CD14-positive monocyte (primary cell): ENCODE results near the gene MYO5B. TPM values are rescaled to one million over a fixed set of nuclear protein-coding genes. Genes with fewer than 3 reads are reported as not detected.

Experiments
- DNase-seq, 3 donors: peaks; one replicate each; pipeline ENCODE4 v3.0.0-alpha.2; 2011 to 2022
- H2AFZ ChIP-seq: 2 replicates; pipeline ENCODE4 v1.6.0; 2012; ENCODE audit warnings: mild to moderate bottlenecking, low read depth, low read length, inconsistent platforms; ENCODE audit not compliant: insufficient read depth, poor library complexity, severe bottlenecking
- H3K27ac ChIP-seq, 2 donors: 1 replicate in 1 of 2; 2 replicates in 1 of 2; pipeline ENCODE4 v1.5.1; 2012 to 2013; ENCODE audit warnings: low read length in 2 of 2, control low read depth in 1 of 2, inconsistent platforms in 1 of 2, low read depth in 1 of 2, mild to moderate bottlenecking in 1 of 2
- H3K27me3 ChIP-seq, 2 donors: one replicate each; pipeline versions ENCODE4 v1.6.0 to v1.6.1; 2011 to 2013; ENCODE audit warnings: low read length in 2 of 2; ENCODE audit not compliant: control insufficient read depth in 2 of 2, insufficient read depth in 2 of 2
- H3K36me3 ChIP-seq, 2 donors: replicated peaks in 1 of 2; 1 replicate in 1 of 2; 2 replicates in 1 of 2; pipeline versions ENCODE4 v1.5.1 to v1.6.1; 2012 to 2013; ENCODE audit warnings: low read length in 2 of 2, control low read depth in 1 of 2, inconsistent platforms in 1 of 2, mild to moderate bottlenecking in 1 of 2; ENCODE audit not compliant: insufficient read depth in 2 of 2, control insufficient read depth in 1 of 2
- H3K4me1 ChIP-seq, 2 donors: 1 replicate in 1 of 2; 2 replicates in 1 of 2; pipeline versions ENCODE4 v1.5.1 to v1.6.1; 2012 to 2013; ENCODE audit warnings: low read length in 2 of 2, control low read depth in 1 of 2, inconsistent platforms in 1 of 2, mild to moderate bottlenecking in 1 of 2, moderate library complexity in 1 of 2; ENCODE audit not compliant: insufficient read depth in 2 of 2, control insufficient read depth in 1 of 2
- H3K4me2 ChIP-seq: replicated peaks from 2 replicates; pipeline ENCODE3; 2012; ENCODE audit warnings: low read length, moderate library complexity, mild to moderate bottlenecking; ENCODE audit not compliant: poor library complexity, severe bottlenecking; ENCODE audit errors: extremely low read depth
- H3K4me3 ChIP-seq, 3 experiments: fragments of 200-600 bp in 1 of 3; sonication (generic) in 1 of 3; replicated peaks in 1 of 3; 1 replicate in 2 of 3; 2 replicates in 1 of 3; pipeline ENCODE4 v1.5.1; 2011 to 2013; ENCODE audit warnings: low read length in 3 of 3, mild to moderate bottlenecking in 3 of 3, control low read depth in 2 of 3, low read depth in 2 of 3, inconsistent platforms in 1 of 3, moderate library complexity in 1 of 3
- H3K79me2 ChIP-seq: 2 replicates; pipeline ENCODE4 v1.6.0; 2012; ENCODE audit warnings: mild to moderate bottlenecking, control low read depth, inconsistent platforms, low read length, moderate library complexity; ENCODE audit not compliant: insufficient read depth
- H3K9ac ChIP-seq: 2 replicates; pipeline ENCODE4 v1.6.0; 2017; ENCODE audit warnings: low read length, mild to moderate bottlenecking; ENCODE audit not compliant: insufficient read depth, poor library complexity, severe bottlenecking
- H3K9me3 ChIP-seq, 2 donors: replicated peaks in 1 of 2; 1 replicate in 1 of 2; 2 replicates in 1 of 2; pipeline versions ENCODE4 v1.5.1 to v1.6.1; 2012 to 2013; ENCODE audit warnings: low read length in 2 of 2, control low read depth in 1 of 2; ENCODE audit not compliant: control insufficient read depth in 1 of 2, insufficient read depth in 1 of 2
- H4K20me1 ChIP-seq: 2 replicates; pipeline ENCODE4 v1.6.0; 2012; ENCODE audit warnings: mild to moderate bottlenecking, low read length, control low read depth, moderate library complexity; ENCODE audit not compliant: insufficient read depth
- H3K27ac Mint-ChIP-seq, 7 donors: one replicate each; pipeline ENCODE4 v1.8.0; 2020; ENCODE audit warnings: mild to moderate bottlenecking in 7 of 7, mixed read lengths in 7 of 7, moderate library complexity in 6 of 7, inconsistent platforms in 2 of 7
- H3K27me3 Mint-ChIP-seq, 3 donors: one replicate each; pipeline ENCODE4 v1.8.0; 2021 to 2022; ENCODE audit warnings: low read depth in 3 of 3, mild to moderate bottlenecking in 3 of 3, mixed read lengths in 3 of 3, moderate library complexity in 3 of 3, inconsistent platforms in 1 of 3
- H3K36me3 Mint-ChIP-seq, 2 donors: one replicate each; pipeline ENCODE4 v1.8.0; 2020; ENCODE audit warnings: mixed read lengths in 2 of 2, inconsistent platforms in 1 of 2, mild to moderate bottlenecking in 1 of 2
- H3K4me1 Mint-ChIP-seq: one replicate; pipeline ENCODE4 v1.8.0; 2020; ENCODE audit warnings: mild to moderate bottlenecking, mixed read lengths
- H3K4me3 Mint-ChIP-seq, 2 donors: one replicate each; pipeline ENCODE4 v1.8.0; 2020; ENCODE audit warnings: mild to moderate bottlenecking in 2 of 2, mixed read lengths in 2 of 2, moderate library complexity in 1 of 2
- H3K9me3 Mint-ChIP-seq, 7 donors: one replicate each; pipeline ENCODE4 v1.8.0; 2020 to 2022; ENCODE audit warnings: mixed read lengths in 7 of 7, mild to moderate bottlenecking in 6 of 7, moderate library complexity in 6 of 7, inconsistent platforms in 2 of 7
- CTCF ChIP-seq: fragments of 200-600 bp; IDR thresholded peaks from one replicate; pipeline ENCODE4 v1.8.0; 2022; ENCODE audit warnings: antibody characterized with exemption, mild to moderate bottlenecking
- WGBS: methylation state at CpG from one replicate; pipeline ENCODE4 v1.1.5; 2013; ENCODE audit warnings: missing lambda C conversion rate; ENCODE audit not compliant: insufficient coverage; 5-methylcytosine and 5-hydroxymethylcytosine counted together
- intact Hi-C, 2 donors: fragments of 100-400 bp; cut with micrococcal nuclease; formaldehyde crosslinking; loops; one replicate each; pipeline versions ENCODE4 v1.15.0 to v1.15.1; 2023
- polyA plus RNA-seq, 3 donors: library from polyadenylated mRNA; depleted of rRNA in 1 of 3; unstranded in 2 of 3; stranded (reverse) in 1 of 3; fragments of 300-500 nt in 2 of 3; fragments of >200 nt in 1 of 3; fragmentation: Illumina TruSeq in 2 of 3; gene quantifications; 1 replicate in 2 of 3; 2 replicates in 1 of 3; pipeline ENCODE4 v1.2.3, GENCODE V29; 2012 to 2021

MYO5B gene
- polyA plus RNA-seq, 3 donors = 0.04 TPM; not detected in 2

GRCh38 chr18:50060822-50061221 lies 134.1 kb downstream of the MYO5B start:
- no peak overlapping the region for H3K4me3 Mint-ChIP-seq

GRCh38 chr18:50058731-50059130 lies 136.2 kb downstream of the MYO5B start:
- no peaks in the 10 kb centered on the region for H3K79me2 ChIP-seq
- H3K27ac Mint-ChIP-seq = no peak overlapping the region
- intact Hi-C loops = no loop called here
- H3K36me3 ChIP-seq = no peaks in the 10 kb centered on the region
- peaks cover 0 to 3% (median 0%) of the 10 kb centered on the region in 7 donors for H3K9me3 Mint-ChIP-seq
- no peak overlapping the region for H3K4me2 ChIP-seq
- H3K9ac ChIP-seq = no peak overlapping the region
- no peaks in the 10 kb centered on the region for H3K4me1 ChIP-seq
- whole genome bisulfite sequencing = 76% methylated on average over 4 of the region's 4 CpGs
- H3K9me3 ChIP-seq = no peaks in the 10 kb centered on the region
- no peaks in the 10 kb centered on the region for H3K27me3 ChIP-seq
- no peak overlapping the region for H3K4me3 Mint-ChIP-seq
- no peaks in the 10 kb centered on the region for H3K36me3 Mint-ChIP-seq
- H3K27me3 Mint-ChIP-seq = peaks cover 1 to 7% (median 6%) of the 10 kb centered on the region in 3 donors
- H3K27ac ChIP-seq = no peak overlapping the region
- H3K4me1 Mint-ChIP-seq = no peaks in the 10 kb centered on the region
- TF ChIP-seq CTCF = no peak
- H3K4me3 ChIP-seq = no peak overlapping the region
- H2AFZ ChIP-seq = no peak overlapping the region
- no peak for DNase-seq
- H4K20me1 ChIP-seq = no peaks in the 10 kb centered on the region

More at GRCh38 chr18:50060822-50061221, 134.1 kb downstream of the MYO5B start:
- no peak for DNase-seq
- Mint-ChIP-seq H3K4me1 (no peaks in the 10 kb centered on the region), H3K36me3 (no peaks in the 10 kb centered on the region), H3K27ac (no peak overlapping the region), H3K27me3 (peaks cover 1 to 4% (median 2%) of the 10 kb centered on the region in 3 donors), H3K9me3 (peaks cover 0 to 3% (median 0%) of the 10 kb centered on the region in 7 donors)
- no peaks in the 10 kb centered on the region for H3K27me3 ChIP-seq
- WGBS = no CpG with 5 or more reads among the region's 2 CpGs
- no peaks in the 10 kb centered on the region for H3K79me2 ChIP-seq
- no peaks in the 10 kb centered on the region for H4K20me1 ChIP-seq
- no peaks in the 10 kb centered on the region for H3K36me3 ChIP-seq
- no peak overlapping the region for H3K4me3 ChIP-seq
- H3K9me3 ChIP-seq = no peaks in the 10 kb centered on the region
- no peak for TF ChIP-seq CTCF
- H3K27ac ChIP-seq = no peak overlapping the region
- no peaks in the 10 kb centered on the region for H3K4me1 ChIP-seq
- intact Hi-C loops = no loop called here
- H2AFZ ChIP-seq = no peak overlapping the region
- no peak overlapping the region for H3K9ac ChIP-seq
- H3K4me2 ChIP-seq = no peak overlapping the region
